GM18502 (cell line): Measurements from ENCODE around the gene GIGYF2.

Experiments
- ATAC-seq: cut with Tn5 transposase; IDR thresholded peaks from one replicate; pipeline ENCODE4 v1.9.1; 2021; ENCODE audit warnings: mild to moderate bottlenecking; ENCODE audit not compliant: unreplicated experiment, poor library complexity

GIGYF2 gene

GRCh38 chr2:232859385-232859916, 162.3 kb downstream of the GIGYF2 start:
- no peak for ATAC-seq

- no peak for ATAC-seq
Measured at GRCh38 chr2:232860593-232861241, 163.6 kb downstream of the GIGYF2 start.

- no peak for ATAC-seq
Measured at GRCh38 chr2:232861353-232861752, 164.2 kb downstream of the GIGYF2 start.

GRCh38 chr2:232863996-232864395, 166.9 kb downstream of the GIGYF2 start:
- ATAC-seq, result no peak

GRCh38 chr2:232865165-232865564, 168.0 kb downstream of the GIGYF2 start:
- no peak for ATAC-seq

DNA sequence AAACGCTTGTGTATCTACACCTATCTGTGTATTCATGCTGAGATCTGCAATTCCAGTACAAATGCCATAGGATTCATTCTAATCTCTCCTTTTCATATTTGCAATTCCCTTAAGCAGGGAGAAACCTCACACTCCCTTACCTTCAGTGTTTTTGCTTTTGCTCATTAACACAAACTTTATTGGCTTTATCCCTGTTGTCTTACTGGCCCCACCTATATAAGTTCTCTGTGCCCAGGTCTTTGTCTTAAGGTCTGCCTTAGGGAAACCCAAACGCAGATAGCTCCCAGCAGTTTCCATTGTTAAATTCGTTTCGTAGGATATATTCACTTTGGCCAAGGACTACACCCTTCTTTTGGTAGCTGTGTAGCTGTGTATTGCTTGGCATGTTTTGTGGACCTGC, 169.0 kb downstream of the GIGYF2 start:
- no peak for ATAC-seq

DNA sequence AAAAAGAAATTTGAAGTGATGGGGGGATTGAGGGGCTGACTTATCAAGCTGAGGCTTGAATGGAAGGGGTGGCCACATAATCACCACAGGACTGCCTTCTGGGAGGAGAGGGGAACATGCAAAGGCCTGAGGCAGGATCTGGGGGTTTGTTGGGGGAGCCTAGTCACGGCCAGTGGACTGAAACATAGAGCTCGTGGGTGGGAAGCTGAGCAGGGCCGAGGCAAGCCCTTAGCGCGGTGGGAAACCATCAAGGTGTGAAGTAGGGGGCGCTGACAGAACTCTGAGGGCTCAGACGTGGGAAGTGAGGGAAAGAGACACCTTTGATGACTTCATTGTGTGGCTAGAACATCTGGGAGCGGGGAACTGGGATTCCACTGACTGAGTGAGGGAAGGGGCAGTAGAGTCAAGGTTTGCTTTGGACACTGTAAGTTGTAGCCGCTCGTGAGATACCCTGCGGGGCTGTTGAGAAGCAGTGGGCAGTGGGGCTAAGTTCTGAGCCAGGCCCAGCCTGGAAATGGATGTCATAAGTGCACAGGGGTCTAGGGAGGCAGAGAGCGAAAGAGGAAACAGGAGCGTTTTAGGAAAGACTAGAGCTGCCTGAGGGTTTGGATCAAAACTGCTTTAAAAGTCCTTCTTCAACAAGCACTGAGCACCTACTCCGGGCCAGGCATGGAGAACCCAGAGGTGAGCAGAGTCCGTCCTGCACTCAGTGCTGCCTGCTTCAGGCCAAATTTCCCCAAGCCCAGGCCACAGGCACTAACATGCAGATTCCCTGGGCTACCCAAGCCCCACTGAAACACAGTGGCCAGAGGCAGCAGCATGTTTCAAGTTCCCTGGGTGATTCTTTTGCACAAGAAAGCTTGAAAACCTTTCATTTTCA, 172.2 kb downstream of the GIGYF2 start:
- no peak for ATAC-seq

DNA sequence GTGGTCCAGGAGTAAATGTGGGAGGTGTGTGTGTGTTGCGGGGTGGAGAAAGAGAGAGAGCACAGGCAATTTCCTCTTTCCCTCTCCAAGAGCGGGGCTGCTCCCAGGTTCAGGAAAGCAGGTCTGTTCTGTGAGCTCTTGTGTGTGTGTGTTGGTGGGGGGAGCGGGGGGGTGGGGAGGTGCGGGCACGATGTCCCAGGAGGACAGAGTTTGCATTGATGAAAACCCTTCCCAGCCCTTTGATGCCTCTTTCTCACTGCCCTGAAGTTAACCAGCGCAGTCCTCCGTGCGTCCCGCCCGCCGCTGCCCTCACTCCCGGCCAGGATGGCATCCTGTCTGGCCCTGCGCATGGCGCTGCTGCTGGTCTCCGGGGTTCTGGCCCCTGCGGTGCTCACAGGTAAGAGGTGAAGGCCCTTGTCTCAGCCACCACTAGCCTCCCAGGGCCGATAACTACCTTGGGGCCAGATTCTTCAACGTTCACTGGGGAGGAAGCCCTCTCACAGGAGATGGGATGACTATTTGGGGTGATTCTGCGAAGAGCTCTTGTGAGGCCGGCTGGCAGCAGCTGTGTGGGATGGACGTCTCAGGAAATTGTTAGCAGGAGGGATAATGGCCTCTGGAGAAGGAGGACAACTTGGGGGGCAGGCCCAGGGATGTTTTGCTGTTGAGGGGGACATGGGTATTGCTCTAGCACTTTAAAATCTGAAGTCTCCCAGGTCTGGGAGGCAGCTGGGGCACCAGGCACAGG, 173.1 kb downstream of the GIGYF2 start, which contains the start of gene SNORC:
TSS of gene SNORC (plus strand) at position 247 of the 748 bp plus-strand sequence. CDS start at position 325, 78 bp downstream.
- no peak for ATAC-seq

- ATAC-seq, result no peak
Measured at GRCh38 chr2:232870766-232871371, 173.7 kb downstream of the GIGYF2 start.

DNA sequence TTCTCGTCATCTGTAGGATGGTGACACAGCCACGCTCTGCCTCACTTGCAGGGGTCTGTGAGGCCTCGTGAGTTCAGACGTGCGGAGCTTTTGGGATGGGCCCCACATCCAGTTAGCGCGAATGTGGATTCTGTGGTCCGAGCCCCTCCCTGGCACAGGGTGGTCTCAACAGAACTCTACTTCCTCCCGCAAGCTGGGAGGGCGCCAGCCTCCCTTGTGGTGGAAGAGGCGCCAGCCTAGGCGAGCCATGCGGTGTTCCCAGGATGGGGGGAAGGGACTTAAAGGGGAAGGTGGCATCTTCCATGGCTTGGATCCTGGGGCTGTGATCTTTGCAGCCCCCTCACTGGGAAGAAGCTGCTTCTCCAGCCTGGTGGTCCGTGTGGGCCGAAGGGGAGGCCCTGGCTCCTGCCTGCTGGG, 174.3 kb downstream of the GIGYF2 start:
- no peak for ATAC-seq

DNA sequence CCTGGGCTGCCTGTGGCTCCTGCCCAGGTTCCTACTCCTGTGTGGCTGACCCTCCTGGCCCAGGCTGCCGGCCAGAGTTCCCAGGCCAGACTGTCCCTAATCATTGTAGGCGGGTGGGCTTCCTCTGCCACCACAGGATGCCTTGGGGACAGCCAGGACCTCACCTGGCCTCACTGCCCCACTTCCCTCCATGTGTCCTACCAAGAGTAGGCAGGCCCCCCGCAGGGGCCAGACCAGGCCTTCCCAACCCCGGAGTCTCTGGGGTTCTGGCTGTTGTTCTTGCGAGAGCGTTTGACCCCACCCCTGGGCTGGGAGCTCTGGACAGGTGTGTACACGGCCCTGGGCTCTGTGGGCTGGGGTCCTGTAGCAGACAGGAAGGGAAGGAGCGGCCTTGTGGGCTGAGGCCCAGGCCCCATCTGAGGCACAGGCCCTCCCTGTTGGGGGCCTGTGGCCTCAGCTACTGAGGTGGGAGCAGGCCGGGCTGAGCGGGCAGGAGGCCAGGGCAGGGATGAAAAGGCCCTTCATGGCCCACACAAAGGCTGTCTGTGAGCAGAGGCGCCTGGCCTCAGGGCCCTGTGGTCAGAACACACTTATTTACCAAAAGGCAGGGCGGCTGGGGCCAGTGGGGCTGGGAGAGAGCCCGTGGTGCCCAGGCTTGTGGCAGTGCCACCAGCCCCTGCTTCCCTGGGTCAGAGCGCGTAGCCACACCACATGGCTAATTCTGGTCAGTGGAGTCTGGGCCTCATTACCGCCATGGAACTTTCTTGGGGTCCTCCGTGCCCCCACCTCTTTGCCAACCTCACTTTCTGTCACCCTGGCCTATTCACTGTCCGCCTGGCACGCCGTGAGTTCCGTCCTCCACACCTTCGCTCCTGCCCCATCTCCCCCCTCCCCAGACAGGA, 175.0 kb downstream of the GIGYF2 start:
- no peak for ATAC-seq

DNA sequence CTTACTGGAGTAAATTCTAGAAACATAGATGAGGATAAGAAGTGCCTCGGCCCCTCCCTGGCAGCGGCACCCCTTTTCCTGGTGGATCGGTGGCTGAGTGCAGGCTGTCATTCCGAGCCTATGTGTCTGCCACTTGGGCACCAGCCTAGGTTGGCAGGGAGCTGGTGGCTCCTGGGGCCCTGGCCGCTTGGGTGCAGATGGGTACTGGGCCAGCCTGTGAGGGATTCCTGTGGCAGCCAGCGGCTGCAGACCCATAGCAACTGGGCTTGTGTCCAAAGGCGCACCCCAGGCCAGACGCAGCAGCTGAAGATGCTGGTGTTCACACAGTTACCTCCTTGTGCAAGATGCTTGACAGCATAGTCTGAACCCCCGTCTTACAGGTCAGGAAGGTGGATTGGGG, 175.7 kb downstream of the GIGYF2 start:
- no peak for ATAC-seq

DNA sequence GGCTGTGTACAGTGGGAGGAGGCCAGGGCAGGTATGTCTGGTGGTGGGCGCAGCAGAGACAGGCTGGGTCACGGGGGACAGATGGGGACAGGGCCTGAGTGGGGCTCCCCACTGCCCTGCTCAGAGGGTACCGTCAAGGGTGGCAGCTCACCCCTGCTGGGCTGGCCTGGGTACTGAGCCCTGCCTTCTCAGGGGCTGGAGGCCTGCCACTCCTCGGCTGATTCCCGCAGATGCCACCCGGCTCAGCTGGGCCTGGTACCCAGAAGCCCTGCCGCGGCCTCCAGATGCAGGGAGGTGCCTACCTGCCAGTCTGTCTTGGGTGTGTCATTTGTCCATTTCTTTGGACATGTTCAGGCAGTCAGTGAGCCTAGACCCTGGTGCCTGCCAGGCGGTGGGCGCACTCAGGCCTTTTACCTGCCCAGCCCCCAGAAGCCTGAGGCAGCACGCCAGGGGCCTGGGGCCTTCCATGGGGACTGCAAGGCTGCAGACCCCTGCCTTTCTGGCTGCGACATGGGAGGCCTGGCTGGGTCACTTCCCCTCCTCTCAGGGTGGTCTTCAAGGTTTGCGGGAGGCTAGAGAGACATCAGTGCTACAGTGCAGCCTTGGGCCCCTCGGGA, 176.3 kb downstream of the GIGYF2 start:
- no peak for ATAC-seq

- ATAC-seq, result no peak
Measured at GRCh38 chr2:232873909-232874641, 176.9 kb downstream of the GIGYF2 start.

GRCh38 chr2:232874677-232875223, 177.6 kb downstream of the GIGYF2 start:
- no peak for ATAC-seq

DNA sequence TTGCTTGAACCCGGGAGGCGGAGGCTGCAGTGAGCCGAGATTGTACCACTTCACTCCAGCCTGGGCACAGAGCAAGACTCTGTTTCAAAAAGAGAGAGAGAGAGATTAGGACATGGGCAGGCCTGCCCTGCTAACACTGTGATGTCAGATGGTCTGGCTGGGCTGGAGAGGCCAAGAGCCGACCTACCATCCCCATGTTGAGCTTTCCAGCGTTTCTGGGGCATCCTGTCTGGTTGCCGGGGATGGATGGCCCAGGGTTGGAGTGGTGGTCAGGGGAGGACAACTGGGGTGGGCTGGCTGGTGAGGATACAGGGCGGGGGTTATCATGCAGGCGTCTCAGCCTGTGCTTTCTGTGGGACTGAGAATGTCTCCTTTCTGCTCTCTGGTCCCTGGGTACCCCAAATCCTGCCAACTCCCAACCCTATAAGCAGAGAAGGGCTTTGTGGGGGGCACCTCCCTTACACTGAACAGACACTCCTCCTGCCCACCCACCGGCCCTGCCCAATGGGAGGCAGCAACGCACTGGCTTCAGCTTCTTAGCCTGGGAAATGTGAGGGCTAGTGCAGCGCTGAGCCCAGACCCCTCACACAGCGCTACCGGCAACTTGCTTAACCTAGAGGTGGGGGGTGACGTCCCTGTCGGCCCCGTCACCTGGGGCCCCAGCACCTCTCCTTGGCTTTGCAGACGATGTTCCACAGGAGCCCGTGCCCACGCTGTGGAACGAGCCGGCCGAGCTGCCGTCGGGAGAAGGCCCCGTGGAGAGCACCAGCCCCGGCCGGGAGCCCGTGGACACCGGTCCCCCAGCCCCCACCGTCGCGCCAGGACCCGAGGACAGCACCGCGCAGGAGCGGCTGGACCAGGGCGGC, 178.4 kb downstream of the GIGYF2 start:
- ATAC-seq, result no peak
